ENCODE measurements around the gene ADAMTSL5. TPM values are rescaled to one million over a fixed set of nuclear protein-coding genes. Genes with fewer than 3 reads are reported as not detected.
A peak's percentile ranks its signal among the peaks of the same experiment; 100 is the strongest.

The ADAMTSL5 gene
- total RNA-seq, 1 donor from 2014 or later, result 0.43 TPM

DNA sequence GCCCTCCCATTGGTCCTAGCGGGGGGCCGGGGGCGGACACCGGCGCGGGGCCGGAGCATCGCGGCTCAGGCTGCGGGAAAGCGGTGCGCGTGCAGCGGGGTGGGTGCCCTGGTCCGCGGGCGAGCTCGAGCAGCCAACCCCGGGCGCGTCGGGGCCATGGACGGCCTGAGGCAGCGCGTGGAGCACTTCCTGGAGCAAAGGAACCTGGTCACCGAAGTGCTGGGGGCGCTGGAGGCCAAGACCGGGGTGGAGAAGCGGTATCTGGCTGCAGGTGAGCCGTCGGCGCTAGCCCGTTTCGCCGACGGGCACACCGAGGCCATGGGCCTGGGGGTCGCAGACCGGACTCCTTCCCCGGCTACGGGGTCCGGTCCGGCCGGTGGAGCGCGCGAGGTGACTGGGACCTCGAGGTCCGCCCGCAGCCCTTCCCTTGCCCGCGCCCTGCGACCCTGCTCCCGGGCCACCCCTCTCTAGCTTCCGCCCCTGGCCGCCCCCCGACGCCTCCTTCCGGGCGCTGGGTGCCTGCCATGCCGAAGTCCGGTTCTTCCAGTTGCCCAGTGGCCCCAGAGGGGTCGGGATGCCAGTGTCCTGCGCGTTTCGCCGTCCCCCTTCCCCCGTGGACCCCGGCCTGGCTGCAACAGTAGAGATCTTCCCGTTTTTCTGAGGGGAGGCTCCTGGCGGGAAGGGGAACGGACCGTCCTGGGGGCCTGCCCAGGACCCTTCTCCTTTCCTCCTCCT lies 21.5 kb downstream of the ADAMTSL5 start, which contains the start of gene REEP6:
Gene REEP6, plus strand, starts transcription at position 68 of the 735 bp plus-strand sequence. Its CDS starts 89 bp downstream, at position 157.
- H3K27me3 ChIP-seq, result no peaks in the 10 kb centered on the region
- peak within 1 kb of the TSS; percentile 64 to 82 for H3K4me3 ChIP-seq
- peak within 1 kb of the TSS; percentile 22 to 67 for H3K27ac ChIP-seq
- H3K4me1 ChIP-seq, result peaks cover 8 to 14% of the 10 kb centered on the region in 2 donors
- TF ChIP-seq, protein P1, sequence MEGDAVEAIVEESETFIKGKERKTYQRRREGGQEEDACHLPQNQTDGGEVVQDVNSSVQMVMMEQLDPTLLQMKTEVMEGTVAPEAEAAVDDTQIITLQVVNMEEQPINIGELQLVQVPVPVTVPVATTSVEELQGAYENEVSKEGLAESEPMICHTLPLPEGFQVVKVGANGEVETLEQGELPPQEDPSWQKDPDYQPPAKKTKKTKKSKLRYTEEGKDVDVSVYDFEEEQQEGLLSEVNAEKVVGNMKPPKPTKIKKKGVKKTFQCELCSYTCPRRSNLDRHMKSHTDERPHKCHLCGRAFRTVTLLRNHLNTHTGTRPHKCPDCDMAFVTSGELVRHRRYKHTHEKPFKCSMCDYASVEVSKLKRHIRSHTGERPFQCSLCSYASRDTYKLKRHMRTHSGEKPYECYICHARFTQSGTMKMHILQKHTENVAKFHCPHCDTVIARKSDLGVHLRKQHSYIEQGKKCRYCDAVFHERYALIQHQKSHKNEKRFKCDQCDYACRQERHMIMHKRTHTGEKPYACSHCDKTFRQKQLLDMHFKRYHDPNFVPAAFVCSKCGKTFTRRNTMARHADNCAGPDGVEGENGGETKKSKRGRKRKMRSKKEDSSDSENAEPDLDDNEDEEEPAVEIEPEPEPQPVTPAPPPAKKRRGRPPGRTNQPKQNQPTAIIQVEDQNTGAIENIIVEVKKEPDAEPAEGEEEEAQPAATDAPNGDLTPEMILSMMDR (IDR thresholded peaks at IDR 0.05), result no peak
- H3K9me3 ChIP-seq, result no peaks in the 10 kb centered on the region
- H3K36me3 ChIP-seq, result no peaks in the 10 kb centered on the region
- no peak for DNase-seq (ENCODE audit: low spot score in 2 of 2)
- intact Hi-C loops (cut with DNase I), result loop anchor here (2.0 to 5.0 kb wide), 2 partner anchors 52 to 214 kb away; partner anchors contain the start of genes FAM174C and RPS15

DNA sequence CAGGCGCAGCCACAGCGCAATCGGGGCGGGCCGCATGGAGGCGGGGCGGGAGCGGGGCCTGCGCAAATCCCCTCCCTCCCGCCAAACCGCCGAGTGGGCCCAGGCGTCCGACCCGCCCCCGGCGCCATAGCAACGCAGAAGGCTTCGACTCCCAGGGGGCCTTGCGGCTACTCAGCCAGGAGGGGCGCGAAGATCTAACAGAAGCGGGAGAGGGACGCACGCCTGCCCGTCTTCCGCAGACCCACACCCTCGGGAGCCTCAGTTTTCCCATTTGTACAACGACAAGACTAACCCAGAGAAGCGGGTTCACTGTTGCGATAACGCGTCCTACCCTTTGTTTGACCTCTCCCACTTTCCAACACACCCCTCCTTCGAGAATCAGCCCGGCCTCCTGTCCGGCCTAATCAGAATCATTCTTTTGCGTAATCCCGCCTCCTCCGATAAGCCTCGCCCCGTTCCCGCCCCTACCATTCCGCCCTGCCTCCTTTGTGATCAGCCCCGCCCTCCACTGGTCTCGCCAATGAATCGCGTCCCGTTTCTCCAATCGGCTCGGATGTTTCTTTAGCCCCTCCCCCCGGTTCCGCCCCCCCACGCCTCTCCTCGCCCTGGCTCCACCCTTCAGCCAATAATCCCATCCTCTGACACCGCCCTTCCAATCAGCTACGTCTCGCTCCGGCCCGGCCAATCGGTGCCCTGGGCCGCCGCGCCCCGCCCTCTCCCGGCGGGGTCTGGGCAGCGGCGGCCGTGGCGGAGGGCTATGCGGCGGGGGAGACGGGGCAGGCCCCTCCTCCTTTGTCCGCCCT lies 22.3 kb downstream of the ADAMTSL5 start, which contains the start of gene PCSK4:
Gene PCSK4, minus strand, starts transcription at position 40 of the 803 bp plus-strand sequence. Its CDS starts 4 bp downstream, at position 36.
- intact Hi-C loops (cut with DNase I), result loop anchor here (1.0 to 5.0 kb wide), 4 partner anchors 11 to 213 kb away; partner anchors contain the start of genes C19orf25, FAM174C and RPS15

DNA sequence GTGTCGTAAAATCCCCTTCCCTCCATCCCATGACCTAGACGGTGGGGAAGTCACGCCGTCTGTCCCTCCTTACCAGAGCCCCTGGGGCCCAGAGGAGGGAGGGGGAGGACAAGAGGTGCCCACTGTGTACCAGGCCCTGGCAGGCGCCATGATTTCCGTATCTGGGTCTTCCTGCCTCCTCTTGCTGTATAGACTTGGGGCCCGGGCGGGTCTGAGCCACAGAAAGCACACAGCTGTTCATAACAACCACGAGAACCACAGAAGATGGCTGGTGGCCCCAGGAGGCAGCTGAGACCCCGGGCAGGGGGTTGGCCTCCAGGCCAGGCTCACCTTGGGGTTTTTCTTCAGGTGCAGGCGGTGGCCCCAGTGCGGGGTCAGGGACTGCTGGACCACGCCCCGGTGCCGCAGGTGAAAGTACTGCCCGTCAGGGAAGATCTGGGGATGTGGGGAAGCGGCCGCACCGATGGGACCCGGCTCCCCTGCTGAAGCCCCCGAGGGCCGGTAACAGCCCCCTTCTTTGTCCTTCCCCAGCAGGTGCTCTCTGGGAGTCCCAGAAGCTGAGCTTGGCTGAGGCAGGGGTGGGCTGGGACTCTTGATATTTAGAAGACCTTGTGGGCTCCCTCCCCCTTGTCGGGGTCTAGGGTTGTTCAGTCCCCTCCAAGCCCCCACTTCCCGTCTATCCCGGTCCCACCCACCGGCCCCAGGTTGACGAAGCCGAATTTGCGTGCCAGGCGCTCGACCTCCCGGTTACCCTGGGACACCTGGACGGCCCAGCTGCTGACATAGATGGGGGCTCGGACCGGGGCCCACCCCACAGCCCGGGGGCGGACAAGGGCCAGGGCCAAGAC lies 23.1 kb downstream of the ADAMTSL5 start:
- no peaks in the 10 kb centered on the region for H3K9me3 ChIP-seq
- intact Hi-C loops (cut with DNase I), result loop anchor here (1.0 to 5.0 kb wide), 4 partner anchors 10 to 212 kb away; partner anchors contain the start of genes C19orf25, FAM174C and RPS15
- H3K4me3 ChIP-seq, result peak overlapping the region; percentile 49 to 82
- peaks cover 8 to 14% of the 10 kb centered on the region in 2 donors for H3K4me1 ChIP-seq
- no peak for DNase-seq (ENCODE audit: low spot score in 2 of 2)
- TF ChIP-seq, protein P1 (IDR thresholded peaks at IDR 0.05), result no peak
- H3K27ac ChIP-seq, result peak overlapping the region; percentile 22 to 67
- H3K36me3 ChIP-seq, result no peaks in the 10 kb centered on the region
- no peaks in the 10 kb centered on the region for H3K27me3 ChIP-seq

More for the DNA sequence above, 22.3 kb downstream of the ADAMTSL5 start, which contains the start of gene PCSK4:
- H3K9me3 ChIP-seq, result no peaks in the 10 kb centered on the region
- peak within 1 kb of the TSS; percentile 22 to 67 for H3K27ac ChIP-seq
- TF ChIP-seq, protein P1 (IDR thresholded peaks at IDR 0.05), result peak in 1 of 3 experiments; percentile 5
- no peaks in the 10 kb centered on the region for H3K36me3 ChIP-seq
- peak within 1 kb of the TSS; percentile 64 to 82 for H3K4me3 ChIP-seq
- DNase-seq (ENCODE audit: low spot score in 2 of 2), result peak; percentile 95 to 99
- H3K27me3 ChIP-seq, result no peaks in the 10 kb centered on the region
- H3K4me1 ChIP-seq, result peaks cover 8 to 14% of the 10 kb centered on the region in 2 donors

DNA sequence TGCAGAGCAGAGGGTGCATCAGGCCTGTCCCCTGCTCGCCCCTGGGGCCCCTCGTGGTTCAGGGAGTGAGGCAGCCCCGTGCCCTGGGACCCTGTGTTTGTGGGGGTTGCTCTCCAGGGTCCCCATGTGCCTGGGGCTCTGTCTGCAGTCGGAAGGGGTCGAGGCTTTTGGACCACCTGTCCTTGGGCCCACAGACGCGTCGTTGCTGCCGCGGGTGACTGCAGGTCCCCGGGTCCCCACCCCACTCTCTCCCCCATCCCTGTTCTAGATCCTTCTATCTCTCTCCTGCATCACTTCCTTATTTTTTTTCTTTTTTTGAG lies 24.6 kb downstream of the ADAMTSL5 start:
- Histone ChIP-seq H3K36me3 (no peaks in the 10 kb centered on the region), H3K27ac (no peak overlapping the region), H3K4me1 (peaks cover 8 to 14% of the 10 kb centered on the region in 2 donors), H3K9me3 (no peaks in the 10 kb centered on the region), H3K4me3 (no peak overlapping the region), H3K27me3 (no peaks in the 10 kb centered on the region)
- TF ChIP-seq, protein P1 (IDR thresholded peaks at IDR 0.05), result no peak
- DNase-seq (ENCODE audit: low spot score in 2 of 2), result no peak
- intact Hi-C loops (cut with DNase I), result no loop called here

Measured in ascending aorta (tissue), 2 donors.